Thyroid gland (tissue), 4 donors: ENCODE results near the gene LAMA4.

Source experiments
- POLR2A ChIP-seq, 2 donors: fragments of 450-650 bp; IDR thresholded peaks; one replicate each; pipeline ENCODE4 v1.6.1; 2017; ENCODE audit warnings: antibody characterized with exemption in 2 of 2, mild to moderate bottlenecking in 2 of 2, moderate library complexity in 1 of 2
- TF ChIP-seq, protein P1 (sequence below), 6 experiments: fragments of 200-600 bp in 3 of 6; fragments of 450-650 bp in 3 of 6; sonication (generic) in 3 of 6; IDR thresholded peaks; one replicate each; pipeline ENCODE4 v1.5.1; 2016 to 2019; ENCODE audit warnings: antibody characterized with exemption in 6 of 6, mild to moderate bottlenecking in 2 of 6, inconsistent platforms in 1 of 6, moderate library complexity in 1 of 6

DNA sequence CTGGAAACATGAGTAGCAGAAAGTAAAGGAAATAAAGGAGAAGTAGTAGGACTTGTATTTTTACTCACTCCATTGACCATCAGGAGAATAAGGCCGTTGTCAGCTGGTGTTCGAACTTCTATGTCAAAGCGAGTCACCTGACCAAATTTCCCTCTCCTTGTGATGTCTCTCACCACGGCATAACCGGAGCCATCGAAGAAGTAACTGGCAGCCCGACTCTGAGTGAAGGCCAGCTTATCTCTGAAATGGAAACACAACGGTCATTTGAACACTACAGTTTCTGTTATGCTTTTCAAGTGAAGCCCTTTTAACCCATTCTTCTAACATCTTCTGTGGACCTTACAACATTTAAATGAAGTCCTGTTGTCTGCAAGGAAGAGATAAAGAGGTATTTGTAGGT is 115.3 kb downstream of the LAMA4 start:
- TF ChIP-seq, protein P1, sequence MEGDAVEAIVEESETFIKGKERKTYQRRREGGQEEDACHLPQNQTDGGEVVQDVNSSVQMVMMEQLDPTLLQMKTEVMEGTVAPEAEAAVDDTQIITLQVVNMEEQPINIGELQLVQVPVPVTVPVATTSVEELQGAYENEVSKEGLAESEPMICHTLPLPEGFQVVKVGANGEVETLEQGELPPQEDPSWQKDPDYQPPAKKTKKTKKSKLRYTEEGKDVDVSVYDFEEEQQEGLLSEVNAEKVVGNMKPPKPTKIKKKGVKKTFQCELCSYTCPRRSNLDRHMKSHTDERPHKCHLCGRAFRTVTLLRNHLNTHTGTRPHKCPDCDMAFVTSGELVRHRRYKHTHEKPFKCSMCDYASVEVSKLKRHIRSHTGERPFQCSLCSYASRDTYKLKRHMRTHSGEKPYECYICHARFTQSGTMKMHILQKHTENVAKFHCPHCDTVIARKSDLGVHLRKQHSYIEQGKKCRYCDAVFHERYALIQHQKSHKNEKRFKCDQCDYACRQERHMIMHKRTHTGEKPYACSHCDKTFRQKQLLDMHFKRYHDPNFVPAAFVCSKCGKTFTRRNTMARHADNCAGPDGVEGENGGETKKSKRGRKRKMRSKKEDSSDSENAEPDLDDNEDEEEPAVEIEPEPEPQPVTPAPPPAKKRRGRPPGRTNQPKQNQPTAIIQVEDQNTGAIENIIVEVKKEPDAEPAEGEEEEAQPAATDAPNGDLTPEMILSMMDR (IDR thresholded peaks at IDR 0.05), result no peak
- TF ChIP-seq POLR2A (IDR thresholded peaks at IDR 0.05), result no peak
